Panc1 (cell line): Measurements from ENCODE around the gene SEC63. TPM values are rescaled to one million over a fixed set of nuclear protein-coding genes. Genes with fewer than 3 reads are reported as not detected.
"Not testable (repeated sequence)": the region's sequence is repeated elsewhere in the genome, so short reads cannot be mapped to it uniquely, and the experiment has no call there.

Source experiments
- ATAC-seq: fragments of 200-7000 bp; cut with Tn5 transposase; 2 replicates; pipeline ENCODE4 v1.9.1; 2020; ENCODE audit warnings: mild to moderate bottlenecking, moderate library complexity
- BruUV-seq: library from RNA; stranded (reverse); fragments of 400-500 nt; replicated peaks from 2 replicates; lab custom pipeline; 2021; lab: Mats Ljungman, UMichigan
- CTCF ChIA-PET: fragments of 300-600 bp; sonication (Branson Sonifier 250); formaldehyde crosslinking; loops from one replicate; lab custom pipeline; 2022; ENCODE audit warnings: antibody characterized with exemption; lab: Charles Lee
- POLR2A ChIA-PET: fragments of 300-600 bp; sonication (Branson Sonifier 250); formaldehyde crosslinking; loops from one replicate; lab custom pipeline; 2022; ENCODE audit warnings: antibody characterized with exemption; lab: Charles Lee
- DNase-seq: peaks from one replicate; pipeline ENCODE4 v3.0.0-alpha.2; 2010; ENCODE audit warnings: low read depth, low spot score
- H3K27ac ChIP-seq: 2 replicates; pipeline ENCODE4 v1.5.1; 2011; ENCODE audit warnings: mild to moderate bottlenecking, low read length, inconsistent platforms
- H3K27me3 ChIP-seq: fragments of 200-500 bp; sonication (Bioruptor generic); 2 replicates; pipeline ENCODE4 v1.6.0; 2014; ENCODE audit warnings: low read length, inconsistent platforms; ENCODE audit not compliant: control insufficient read depth, insufficient read depth
- H3K36me3 ChIP-seq: fragments of 200-500 bp; sonication (Bioruptor generic); 2 replicates; pipeline ENCODE4 v1.5.1; 2014; ENCODE audit warnings: inconsistent platforms, mild to moderate bottlenecking, low read length, moderate library complexity; ENCODE audit not compliant: control insufficient read depth, insufficient read depth
- H3K4me1 ChIP-seq: 2 replicates; pipeline ENCODE4 v1.5.1; 2011; ENCODE audit warnings: inconsistent platforms, mild to moderate bottlenecking, low read length, moderate library complexity; ENCODE audit not compliant: control insufficient read depth, insufficient read depth
- H3K4me3 ChIP-seq, 2 experiments: 2 replicates each; pipeline ENCODE4 v1.5.1; 2011 to 2012; ENCODE audit warnings: low read depth in 2 of 2, low read length in 2 of 2, mild to moderate bottlenecking in 2 of 2, inconsistent platforms in 1 of 2, moderate library complexity in 1 of 2
- H3K9me3 ChIP-seq: fragments of 200-500 bp; sonication (Bioruptor generic); 2 replicates; pipeline ENCODE4 v1.5.1; 2014; ENCODE audit warnings: low read depth, mild to moderate bottlenecking, inconsistent platforms, low read length, moderate library complexity; ENCODE audit not compliant: control insufficient read depth, insufficient read depth
- POLR2AphosphoS5 ChIP-seq: IDR thresholded peaks from 2 replicates; pipeline ENCODE4 v1.6.1; 2012; ENCODE audit warnings: mild to moderate bottlenecking, low read depth, low read length, moderate library complexity
- SIN3A ChIP-seq: IDR thresholded peaks from 2 replicates; pipeline ENCODE4 v1.6.1; 2012; ENCODE audit warnings: low read depth, mild to moderate bottlenecking, low read length, moderate library complexity, borderline replicate concordance; ENCODE audit not compliant: insufficient read depth
- TCF7L2 ChIP-seq: IDR thresholded peaks from 2 replicates; pipeline ENCODE4 v1.6.1; 2011; ENCODE audit warnings: mild to moderate bottlenecking, low read depth, low read length, inconsistent platforms
- in situ Hi-C: cut with HindIII; loops from 2 replicates; pipeline ENCODE4 v1.10.0; 2016; ENCODE audit warnings: low sequenced_read_pairs, low pct_unique_long_range_greater_than_20kb
- intact Hi-C: fragments of 100-400 bp; cut with micrococcal nuclease; formaldehyde crosslinking; loops from one replicate; pipeline ENCODE4 v1.10.0; 2022; ENCODE audit not compliant: unreplicated experiment
- total RNA-seq: library from RNA; stranded (reverse); gene quantifications from one replicate; pipeline ENCODE4 v1.2.1, GENCODE V29; 2021; ENCODE audit not compliant: unreplicated experiment
- TF ChIP-seq, protein P1 (sequence below), 2 experiments: IDR thresholded peaks; 2 replicates each; pipeline ENCODE4 v1.6.1; 2011 to 2012; ENCODE audit warnings: low read depth in 2 of 2, control low read depth in 1 of 2, low read length in 1 of 2, mild to moderate bottlenecking in 1 of 2, moderate library complexity in 1 of 2; ENCODE audit not compliant: insufficient read depth in 1 of 2
- TF ChIP-seq, protein P2 (sequence below): fragments of 450-650 bp; IDR thresholded peaks from 2 replicates; pipeline ENCODE4 v1.5.1; 2017; ENCODE audit warnings: mild to moderate bottlenecking

Gene SEC63
- total RNA-seq, 1 experiment from 2014 or later: 172 TPM

DNA sequence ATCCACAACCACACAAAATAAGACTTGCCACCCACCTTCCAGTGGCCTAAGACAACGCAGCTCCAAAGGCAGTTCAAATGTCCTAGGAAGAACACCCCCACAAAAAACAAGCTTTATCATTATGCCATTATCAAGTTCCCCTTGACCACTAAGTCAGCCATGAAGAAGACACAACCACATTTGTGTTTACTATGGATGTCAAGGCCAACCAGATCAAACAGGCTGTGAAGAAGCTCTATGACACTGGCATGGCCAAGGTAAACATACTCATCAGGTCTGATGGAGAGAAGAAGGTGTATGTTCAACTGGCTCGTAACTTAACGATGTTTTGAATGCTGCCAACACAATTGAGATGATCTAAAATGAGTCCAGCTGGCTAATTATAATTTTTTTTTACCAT is 26.1 kb downstream of the SEC63 start:
- H3K9me3 ChIP-seq: peaks cover 11% of the 10 kb centered on the region; the same call in 1 of the 2 replicates
- in situ Hi-C loops: no loop called here
- no TSS peak for BruUV-seq

DNA sequence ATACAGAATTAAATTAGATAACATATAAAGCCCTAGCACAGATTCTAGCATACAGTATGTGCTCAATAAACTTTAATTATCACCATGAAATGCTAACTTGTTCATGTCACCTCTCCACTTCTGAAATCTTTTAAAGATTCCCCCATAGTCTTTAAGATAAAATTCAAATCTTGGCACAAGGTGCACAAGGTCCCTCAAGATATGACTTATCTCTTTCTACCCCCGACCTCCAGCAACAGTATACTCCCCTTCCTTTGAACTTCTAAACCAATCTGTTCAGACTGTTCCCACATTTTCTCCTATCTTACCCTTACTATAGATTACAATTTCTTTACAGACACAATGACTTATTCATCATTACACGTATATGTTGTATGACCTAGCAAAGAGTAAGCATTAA is 29.0 kb downstream of the SEC63 start:
- CTCF ChIA-PET: no interaction called here
- intact Hi-C loops (no loop called here), in situ Hi-C loops (no loop called here)
- no peaks in the 10 kb centered on the region for H3K4me1 ChIP-seq
- ATAC-seq (no peak), DNase-seq (no peak)
- H3K27me3 ChIP-seq: no peaks in the 10 kb centered on the region
- no peak for TF ChIP-seq POLR2AphosphoS5
- TF ChIP-seq, protein P1, sequence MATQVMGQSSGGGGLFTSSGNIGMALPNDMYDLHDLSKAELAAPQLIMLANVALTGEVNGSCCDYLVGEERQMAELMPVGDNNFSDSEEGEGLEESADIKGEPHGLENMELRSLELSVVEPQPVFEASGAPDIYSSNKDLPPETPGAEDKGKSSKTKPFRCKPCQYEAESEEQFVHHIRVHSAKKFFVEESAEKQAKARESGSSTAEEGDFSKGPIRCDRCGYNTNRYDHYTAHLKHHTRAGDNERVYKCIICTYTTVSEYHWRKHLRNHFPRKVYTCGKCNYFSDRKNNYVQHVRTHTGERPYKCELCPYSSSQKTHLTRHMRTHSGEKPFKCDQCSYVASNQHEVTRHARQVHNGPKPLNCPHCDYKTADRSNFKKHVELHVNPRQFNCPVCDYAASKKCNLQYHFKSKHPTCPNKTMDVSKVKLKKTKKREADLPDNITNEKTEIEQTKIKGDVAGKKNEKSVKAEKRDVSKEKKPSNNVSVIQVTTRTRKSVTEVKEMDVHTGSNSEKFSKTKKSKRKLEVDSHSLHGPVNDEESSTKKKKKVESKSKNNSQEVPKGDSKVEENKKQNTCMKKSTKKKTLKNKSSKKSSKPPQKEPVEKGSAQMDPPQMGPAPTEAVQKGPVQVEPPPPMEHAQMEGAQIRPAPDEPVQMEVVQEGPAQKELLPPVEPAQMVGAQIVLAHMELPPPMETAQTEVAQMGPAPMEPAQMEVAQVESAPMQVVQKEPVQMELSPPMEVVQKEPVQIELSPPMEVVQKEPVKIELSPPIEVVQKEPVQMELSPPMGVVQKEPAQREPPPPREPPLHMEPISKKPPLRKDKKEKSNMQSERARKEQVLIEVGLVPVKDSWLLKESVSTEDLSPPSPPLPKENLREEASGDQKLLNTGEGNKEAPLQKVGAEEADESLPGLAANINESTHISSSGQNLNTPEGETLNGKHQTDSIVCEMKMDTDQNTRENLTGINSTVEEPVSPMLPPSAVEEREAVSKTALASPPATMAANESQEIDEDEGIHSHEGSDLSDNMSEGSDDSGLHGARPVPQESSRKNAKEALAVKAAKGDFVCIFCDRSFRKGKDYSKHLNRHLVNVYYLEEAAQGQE (IDR thresholded peaks at IDR 0.05; ENCODE audit: insufficient read depth in 1 of 2, low read depth in 2 of 2, low read length in 1 of 2): no peak
- no peak for TF ChIP-seq TCF7L2
- H3K4me3 ChIP-seq: no peak overlapping the region
- H3K9me3 ChIP-seq: peaks cover 11% of the 10 kb centered on the region; the same call in 1 of the 2 replicates
- no peak overlapping the region for H3K27ac ChIP-seq
- peaks cover 3% of the 10 kb centered on the region; the same call in 1 of the 2 replicates for H3K36me3 ChIP-seq
- POLR2A ChIA-PET: no interaction called here
- no TSS peak for BruUV-seq

More for the DNA sequence above, 26.1 kb downstream of the SEC63 start:
- intact Hi-C loops: no loop called here
- Histone ChIP-seq H3K4me3 (no peak overlapping the region), H3K27me3 (no peaks in the 10 kb centered on the region), H3K36me3 (no peaks in the 10 kb centered on the region), H3K4me1 (no peaks in the 10 kb centered on the region), H3K27ac (no peak overlapping the region)
- DNase-seq (no peak), ATAC-seq (no peak)
- TF ChIP-seq, protein P1 (IDR thresholded peaks at IDR 0.05; ENCODE audit: insufficient read depth in 1 of 2, low read depth in 2 of 2, low read length in 1 of 2): no peak
- TF ChIP-seq POLR2AphosphoS5: no peak
- TF ChIP-seq, protein P2, sequence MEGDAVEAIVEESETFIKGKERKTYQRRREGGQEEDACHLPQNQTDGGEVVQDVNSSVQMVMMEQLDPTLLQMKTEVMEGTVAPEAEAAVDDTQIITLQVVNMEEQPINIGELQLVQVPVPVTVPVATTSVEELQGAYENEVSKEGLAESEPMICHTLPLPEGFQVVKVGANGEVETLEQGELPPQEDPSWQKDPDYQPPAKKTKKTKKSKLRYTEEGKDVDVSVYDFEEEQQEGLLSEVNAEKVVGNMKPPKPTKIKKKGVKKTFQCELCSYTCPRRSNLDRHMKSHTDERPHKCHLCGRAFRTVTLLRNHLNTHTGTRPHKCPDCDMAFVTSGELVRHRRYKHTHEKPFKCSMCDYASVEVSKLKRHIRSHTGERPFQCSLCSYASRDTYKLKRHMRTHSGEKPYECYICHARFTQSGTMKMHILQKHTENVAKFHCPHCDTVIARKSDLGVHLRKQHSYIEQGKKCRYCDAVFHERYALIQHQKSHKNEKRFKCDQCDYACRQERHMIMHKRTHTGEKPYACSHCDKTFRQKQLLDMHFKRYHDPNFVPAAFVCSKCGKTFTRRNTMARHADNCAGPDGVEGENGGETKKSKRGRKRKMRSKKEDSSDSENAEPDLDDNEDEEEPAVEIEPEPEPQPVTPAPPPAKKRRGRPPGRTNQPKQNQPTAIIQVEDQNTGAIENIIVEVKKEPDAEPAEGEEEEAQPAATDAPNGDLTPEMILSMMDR: no peak
- TF ChIP-seq TCF7L2: no peak
- no peak for TF ChIP-seq SIN3A
- ChIA-PET CTCF (no interaction called here), POLR2A (no interaction called here)

DNA sequence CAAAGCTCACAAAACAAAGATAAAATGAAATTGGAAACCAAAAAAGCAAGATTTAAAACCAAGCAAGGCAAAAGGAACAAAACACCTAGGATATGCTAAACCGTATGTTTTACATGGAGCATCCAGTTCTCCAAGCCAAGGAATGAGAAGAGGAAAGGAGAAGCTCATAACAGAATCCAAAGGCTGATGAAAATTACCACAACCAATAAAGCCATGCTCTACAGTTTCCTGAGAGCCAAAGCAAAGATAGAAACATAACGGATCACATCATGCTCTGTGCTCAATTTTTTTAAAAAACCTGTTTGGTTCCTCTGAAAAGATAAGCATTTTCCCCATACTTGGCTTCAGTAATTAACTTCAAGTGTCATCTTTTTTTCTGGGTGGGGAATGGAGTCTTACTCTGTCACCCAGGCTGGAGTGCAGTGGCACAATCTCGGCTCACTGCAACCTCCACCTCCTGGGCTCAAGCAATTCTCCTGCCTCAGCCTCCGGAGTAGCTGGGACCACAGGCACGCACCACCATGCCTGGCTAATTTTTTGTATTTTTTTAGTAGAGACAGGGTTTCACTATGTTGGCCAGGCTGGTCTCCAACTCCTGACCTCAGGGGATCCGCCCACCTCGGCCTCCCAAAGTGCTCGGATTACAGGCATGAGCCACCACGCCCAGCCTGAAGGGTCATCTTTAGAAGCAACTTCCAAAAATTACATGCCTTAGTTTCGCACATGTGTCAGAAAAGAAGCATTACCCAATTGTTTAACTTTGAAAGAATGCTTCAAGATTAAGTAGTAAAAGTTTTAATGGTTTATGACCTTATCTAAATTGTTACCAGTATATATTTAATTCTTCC is 31.1 kb downstream of the SEC63 start:
- peak; percentile 42; the same call in 1 of the 2 replicates for ATAC-seq
- not testable (repeated sequence) for H3K36me3 ChIP-seq
- POLR2A ChIA-PET: interaction anchor here (1.1 kb wide), 1 partner anchor 31 kb away, joined by 3 read pairs; no protein-coding TSS in a partner anchor

More for the DNA sequence above, 31.1 kb downstream of the SEC63 start:
- H3K4me3 ChIP-seq, H3K27ac ChIP-seq, H3K27me3 ChIP-seq, in situ Hi-C loops, DNase-seq, H3K4me1 ChIP-seq, H3K9me3 ChIP-seq, intact Hi-C loops, CTCF ChIA-PET, BruUV-seq: not testable (repeated sequence)
